HL-60/S4 treated with retinoic acid at 250 ng/mL for 4 days and 3 days (cell line): Measurements from ENCODE around the gene BLOC1S5.

Experiments used
- in situ Hi-C: fragments of 300-500 bp; cut with MboI; formaldehyde crosslinking; loops from 2 replicates; pipeline ENCODE4 v1.7.0; 2022; ENCODE audit warnings: low sequenced_read_pairs

Gene BLOC1S5, protein sequence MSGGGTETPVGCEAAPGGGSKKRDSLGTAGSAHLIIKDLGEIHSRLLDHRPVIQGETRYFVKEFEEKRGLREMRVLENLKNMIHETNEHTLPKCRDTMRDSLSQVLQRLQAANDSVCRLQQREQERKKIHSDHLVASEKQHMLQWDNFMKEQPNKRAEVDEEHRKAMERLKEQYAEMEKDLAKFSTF

DNA sequence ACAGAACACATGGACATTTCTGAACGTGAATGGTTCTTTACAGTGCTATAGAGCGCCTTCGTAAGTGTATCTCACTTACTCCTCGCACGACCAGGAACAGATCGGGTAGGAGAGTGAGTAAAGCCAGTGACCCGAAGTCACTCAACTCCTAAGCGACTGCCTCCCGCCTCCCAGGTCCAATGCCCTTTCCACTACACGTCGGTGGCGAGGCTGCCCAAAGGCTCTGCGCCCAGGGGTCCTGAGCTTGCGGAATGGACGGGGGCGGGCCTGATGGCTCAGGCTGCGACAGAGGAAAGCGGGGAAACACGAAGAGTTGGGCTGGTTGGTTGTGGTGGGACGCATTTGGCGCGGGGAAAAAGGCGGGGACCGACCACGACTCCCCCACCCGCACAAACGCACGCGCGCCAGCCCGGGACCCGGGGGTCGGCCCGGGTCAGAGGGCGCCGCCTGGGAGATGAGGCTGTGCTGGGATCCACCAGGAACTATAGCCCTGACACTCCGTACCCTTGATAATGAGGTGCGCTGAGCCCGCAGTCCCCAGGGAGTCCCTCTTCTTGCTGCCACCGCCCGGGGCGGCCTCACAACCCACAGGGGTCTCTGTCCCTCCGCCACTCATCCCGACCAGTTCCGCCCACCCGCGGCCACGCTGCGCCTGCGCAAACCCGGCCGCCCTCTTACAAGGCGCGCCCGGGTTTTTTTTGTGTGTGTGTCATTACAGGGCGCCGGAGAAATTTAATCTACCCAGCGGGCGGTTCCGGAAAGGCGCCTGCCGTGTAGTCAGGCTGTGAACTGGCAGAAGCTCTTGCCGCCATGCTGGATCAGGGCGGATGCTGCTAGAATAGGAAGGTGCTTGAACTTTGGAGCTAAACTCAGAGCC lies at the start of gene BLOC1S5:
TSS of gene BLOC1S5 (minus strand) at position 629 of the 877 bp plus-strand sequence. CDS start at position 616, 13 bp downstream.
- in situ Hi-C loops: no loop called here

DNA sequence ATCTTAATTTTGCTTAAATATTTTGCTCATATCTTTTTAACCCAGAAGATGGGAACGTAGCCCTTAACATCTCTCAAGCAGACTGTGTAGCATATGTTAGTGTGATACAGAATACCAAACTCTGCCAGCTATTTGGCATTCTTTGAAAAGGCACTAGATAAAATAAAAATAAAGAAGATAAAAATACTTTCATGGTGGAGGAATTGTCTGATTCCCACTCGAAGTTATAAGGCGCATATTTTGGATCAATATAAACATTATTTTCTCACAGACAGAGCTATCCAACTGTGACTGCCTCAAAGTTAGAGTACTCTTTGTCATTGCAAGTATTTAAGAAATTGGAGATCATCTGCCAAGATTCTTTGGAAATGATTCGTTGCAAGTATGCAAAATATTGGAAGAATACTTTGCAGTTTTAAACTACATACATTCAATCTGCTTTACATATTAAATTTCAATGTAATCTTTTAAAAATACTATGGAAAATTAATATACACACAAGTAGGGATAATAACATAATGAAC lies 49.0 kb upstream of the BLOC1S5 start:
- in situ Hi-C loops: no loop called here

DNA sequence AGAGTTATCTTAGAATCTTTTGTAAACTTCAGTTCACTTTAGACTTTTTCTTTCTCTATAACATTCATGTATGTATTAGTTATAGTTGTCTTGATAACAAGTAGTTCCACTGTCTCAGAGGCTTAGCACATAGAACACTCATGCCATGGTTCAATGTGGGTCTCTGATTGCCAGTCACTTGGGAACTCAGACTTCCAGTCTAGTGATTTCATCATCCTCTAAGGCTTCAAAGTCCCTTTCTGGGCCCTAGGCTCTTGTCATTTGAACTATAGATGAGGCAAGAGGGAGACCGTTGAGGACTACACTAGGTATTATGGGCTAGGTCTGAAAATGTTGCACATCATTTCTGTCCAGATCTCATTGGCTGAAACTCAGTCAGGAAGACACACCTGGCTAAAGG lies 46.5 kb upstream of the BLOC1S5 start:
- in situ Hi-C loops: no loop called here

DNA sequence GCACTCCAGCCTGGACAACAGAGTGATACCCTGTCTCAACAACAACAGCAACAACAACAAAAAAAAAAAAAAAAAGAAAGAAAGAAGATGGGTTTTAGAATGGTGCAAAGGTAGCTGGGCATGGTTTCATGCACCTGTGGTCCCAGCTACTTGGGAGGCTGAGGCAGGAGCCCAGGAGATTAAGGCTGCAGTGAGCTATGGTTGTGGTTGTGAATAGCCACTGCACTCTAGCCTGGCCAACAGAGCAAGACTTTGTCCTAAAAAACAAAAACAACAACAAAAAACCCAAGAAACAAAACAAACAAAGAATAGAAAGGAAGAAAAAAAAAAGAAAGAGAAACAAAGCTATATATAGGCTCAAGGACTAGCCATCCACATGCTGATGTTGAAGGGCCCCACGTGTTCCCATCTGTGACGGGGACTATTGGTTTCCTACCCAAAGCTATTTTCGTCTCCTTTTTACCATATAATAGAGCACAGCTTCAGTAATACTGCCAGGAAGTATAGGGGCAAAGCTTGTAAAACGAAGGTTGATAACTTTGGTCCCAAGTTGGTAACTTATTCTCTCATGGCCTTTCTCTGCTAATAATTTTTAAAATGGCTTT lies 46.0 kb upstream of the BLOC1S5 start:
- in situ Hi-C loops: no loop called here

DNA sequence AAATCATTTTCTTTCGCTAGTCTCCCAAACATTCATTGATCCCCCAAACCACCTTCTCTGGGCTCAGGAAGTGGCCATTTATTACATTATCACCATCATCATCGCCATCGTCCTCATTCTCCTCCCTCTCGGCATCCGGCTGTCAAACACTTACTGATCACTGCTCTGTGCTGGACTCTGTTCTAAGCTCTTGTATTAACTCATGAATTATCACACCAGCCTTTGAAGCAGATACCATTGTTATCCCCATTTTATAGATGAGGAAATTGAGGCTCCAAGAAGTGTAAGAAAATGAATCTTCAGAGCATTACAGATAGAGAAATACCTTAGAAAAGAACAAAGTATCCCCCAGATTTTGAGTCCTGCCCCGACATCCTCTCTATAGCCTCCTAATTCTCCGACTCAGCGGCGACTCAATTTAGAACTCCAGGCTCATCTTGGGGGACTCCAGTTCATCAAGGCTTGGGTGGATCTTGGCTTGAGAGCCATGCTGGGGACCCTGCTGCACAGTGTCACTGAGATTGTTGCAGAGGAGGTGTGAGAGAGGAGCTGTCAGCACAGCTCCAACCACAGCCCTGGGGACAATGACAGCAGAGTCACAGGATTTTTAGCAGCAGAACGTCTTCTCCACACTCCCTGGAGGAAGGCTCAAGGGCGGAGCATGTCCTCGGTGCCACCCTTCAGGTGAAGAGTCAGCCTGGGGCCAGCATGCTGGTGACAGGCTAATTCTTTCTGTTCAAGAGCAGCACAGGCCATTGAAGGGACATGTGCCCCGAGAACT lies 44.8 kb upstream of the BLOC1S5 start:
- in situ Hi-C loops: no loop called here

DNA sequence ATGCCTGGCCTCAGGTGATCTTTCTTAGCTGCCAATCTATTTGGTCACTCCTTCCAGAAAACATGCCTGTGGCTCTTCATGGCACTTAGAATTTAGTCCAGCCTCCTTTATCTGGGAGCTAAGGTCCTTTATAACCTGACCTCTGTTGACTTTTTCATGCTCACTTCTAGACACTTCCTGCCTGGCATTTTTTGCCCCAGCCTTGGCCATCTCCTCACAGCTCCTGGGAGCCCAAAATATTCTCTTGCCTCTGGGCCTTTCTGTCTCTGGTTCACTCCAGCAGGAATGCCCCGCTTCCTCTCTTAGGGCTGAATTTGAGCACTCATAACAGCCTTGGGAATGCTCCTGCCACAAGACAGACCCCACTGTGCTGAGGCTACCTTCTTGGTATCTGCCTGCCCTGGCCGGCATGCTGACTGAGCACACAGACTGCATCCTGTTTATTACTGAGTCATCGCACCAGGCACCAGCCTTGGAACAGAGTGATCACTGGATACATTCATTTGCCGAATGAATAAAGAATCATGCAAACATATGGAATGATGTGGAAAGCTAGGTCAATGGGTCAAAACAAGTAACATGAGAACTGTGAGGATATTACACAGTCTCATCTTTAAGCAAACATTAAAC lies 44.0 kb upstream of the BLOC1S5 start:
- in situ Hi-C loops: no loop called here

DNA sequence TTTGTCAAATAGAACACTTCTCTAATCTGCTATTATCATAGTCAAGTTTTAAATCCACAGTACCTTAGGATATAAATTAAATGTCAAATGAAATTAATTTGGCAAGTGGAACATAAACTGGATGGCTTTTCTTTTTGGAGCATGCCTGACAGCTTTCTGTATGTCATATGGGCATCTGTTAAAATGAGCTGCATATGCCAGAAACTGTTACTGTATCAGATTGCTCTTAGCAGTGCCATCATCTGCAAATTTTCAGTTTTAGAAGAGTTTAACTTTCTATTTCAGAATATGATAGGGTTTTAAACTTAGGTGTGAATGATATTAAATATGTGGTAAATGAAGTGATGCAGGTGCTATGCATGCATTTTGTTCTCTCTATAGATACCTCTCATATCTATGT lies 41.6 kb upstream of the BLOC1S5 start:
- in situ Hi-C loops: no loop called here

DNA sequence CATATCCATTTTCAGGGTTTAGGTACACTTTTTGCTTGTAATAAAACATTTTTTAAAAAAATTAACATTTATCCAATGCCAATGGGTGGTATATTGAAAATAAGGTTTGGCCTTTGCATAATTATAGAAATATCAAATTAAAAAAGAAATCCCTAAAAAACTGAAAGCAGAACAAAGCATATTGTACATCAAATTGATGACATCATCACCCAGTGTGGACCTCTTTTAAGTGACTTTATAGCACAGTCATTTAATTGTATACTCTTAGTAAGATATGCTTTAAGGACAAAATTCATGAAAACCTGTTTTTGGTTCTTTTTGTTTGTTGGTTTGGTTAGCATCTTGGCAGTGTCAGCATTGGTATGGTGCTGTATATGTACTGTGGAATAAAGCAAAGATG lies 39.5 kb upstream of the BLOC1S5 start:
- in situ Hi-C loops: no loop called here

DNA sequence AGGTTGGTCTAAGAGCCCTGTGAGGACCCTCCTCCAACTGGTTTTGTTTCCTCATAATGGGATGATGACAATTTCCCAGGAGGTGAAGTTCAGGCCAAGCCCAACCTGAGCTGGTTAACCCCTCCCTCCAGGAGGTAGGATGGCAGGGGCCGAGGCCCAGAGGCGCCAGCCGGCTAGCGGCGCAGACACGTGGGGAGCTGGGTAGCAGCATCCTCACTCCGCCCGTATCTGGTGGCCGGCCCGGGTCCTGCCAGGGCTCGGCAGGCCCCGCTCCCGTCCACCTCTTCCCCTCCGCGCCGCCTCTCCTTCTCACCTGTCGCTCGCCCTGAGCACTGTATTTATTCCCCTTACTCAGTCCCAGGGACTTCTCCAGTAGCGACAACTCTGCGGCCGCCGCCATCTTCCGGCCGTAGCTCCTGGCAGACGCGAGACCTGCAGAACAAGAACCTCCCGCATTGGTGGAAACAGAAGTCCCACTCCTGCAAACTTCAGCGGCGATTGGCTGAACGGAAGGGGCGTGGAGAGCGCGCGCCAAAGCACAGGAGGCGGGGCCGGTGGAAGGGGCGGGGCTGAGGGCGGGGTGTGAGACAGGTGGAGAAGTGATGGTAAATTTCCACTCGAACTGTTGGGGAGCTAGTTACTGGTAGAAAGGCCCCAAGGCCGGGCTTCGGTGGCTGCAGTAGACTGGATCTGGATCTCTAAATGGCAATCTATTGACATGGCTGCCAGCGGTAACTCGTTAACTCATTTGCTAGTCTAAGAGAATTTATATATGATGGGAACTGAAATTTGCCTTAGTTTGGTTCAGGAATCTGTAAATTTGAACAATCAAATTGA lies 38.2 kb upstream of the BLOC1S5 start, which contains the start of gene EEF1E1:
TSS of gene EEF1E1 (minus strand) at position 427 of the 837 bp plus-strand sequence. CDS start at position 400, 27 bp downstream.
- in situ Hi-C loops: no loop called here

DNA sequence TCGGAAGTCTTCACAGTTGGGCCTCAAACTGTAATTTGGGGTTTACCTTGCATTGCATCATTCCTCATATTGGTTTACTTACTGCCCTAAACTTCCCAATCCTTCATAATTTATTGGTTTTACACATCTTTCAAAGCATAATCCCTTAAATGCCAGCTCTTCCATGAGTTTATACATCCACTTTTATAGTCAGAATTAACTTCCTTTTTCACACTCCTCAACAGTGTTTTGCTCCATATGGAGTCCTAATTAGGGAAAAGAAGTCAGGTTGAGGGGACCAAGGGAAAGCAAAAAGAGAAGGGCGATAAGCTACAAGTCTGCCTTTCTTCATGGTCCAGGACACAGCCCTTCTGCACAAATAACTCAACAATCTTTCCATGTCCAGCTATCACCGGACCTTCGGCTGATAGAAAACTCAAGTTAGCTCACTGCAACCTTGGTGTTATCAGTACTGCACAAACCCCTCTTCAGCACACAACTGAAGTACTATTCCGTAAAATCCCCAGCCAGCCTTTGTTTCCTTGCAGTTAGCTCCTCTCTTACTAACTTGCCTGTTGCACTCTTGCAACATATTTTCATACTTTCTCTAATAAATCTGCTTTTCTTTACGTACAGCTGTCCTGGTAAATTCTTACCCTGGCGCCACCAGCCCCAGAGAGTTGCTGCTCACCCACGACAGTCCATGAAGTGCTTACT lies 36.1 kb upstream of the BLOC1S5 start:
- in situ Hi-C loops: no loop called here

DNA sequence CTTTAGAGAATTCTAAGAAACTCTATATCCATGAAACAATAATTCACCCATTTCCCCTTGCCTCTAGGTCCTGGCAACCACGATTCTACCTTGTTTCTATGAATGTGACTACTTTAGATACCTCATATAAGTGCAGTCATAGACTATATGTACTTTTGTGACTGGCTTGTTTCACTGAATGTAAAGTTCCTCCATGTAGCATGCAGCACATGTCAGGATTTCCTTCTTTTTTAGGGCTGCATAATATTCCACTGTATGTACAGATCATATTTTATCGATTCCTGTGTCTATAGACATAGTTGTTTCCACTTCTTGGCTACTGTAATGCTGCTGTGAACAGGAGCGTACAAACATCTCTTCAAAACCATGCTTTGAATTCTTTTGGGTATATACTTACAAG lies 26.5 kb upstream of the BLOC1S5 start:
- in situ Hi-C loops: no loop called here

DNA sequence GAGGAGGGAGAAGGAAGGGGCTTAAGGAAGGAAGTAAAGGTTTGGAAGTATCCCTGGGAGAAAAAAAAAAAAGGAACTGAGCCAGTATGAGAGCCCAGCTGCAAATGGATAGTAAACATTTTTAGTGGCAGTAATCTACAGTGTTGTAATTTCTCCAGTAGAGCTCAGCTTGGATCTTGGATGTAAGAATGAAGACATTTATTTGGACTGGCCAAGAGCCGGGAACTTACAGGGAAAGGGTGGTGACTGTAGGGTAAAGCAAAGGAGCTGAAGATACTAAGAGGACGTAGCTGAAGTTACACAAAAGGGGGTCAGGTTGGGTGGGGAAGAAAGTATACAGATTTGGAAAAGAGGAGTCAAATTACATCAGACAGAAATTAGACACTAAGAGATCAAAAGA lies 24.7 kb upstream of the BLOC1S5 start:
- in situ Hi-C loops: no loop called here

DNA sequence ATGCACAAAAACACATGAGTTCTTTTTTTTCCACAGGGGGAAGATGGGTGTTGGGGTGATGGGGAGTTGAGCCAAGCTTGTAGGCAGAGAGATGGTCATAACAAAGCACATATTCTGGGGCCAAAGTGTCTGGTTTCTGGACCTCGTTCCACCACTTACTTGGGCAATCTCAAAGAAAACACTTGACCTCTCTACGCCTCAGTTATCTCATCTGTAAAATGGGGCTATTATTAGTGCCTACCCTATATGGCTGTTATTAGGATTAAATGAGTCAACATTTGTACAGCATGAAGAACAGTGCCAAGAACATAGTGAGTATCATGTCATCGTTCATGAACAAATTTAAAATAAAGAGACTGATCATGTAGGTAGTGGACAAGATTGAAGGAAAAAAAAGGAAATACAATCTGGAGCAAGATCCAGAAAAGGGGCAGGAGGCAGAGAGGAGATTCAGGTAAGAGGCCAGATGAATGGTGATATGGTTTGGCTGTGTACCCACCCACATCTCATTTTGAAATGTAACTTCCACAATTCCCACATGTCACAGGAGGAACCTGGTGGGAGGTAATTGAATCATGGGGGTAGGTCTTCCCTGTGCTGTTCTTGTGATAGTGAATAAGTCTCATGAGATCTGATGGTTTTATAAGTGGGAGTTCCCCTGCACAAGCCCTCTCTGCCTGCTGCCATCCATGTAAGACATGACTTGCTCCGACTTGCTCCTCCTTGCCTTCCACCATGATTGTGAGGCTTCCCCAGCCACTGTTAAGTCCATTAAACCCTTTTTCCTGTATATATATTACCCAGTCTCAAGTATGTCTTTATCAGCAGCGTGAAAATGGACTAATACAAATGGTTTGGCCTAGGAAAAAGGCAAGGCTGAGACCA lies 23.9 kb upstream of the BLOC1S5 start:
- in situ Hi-C loops: no loop called here

DNA sequence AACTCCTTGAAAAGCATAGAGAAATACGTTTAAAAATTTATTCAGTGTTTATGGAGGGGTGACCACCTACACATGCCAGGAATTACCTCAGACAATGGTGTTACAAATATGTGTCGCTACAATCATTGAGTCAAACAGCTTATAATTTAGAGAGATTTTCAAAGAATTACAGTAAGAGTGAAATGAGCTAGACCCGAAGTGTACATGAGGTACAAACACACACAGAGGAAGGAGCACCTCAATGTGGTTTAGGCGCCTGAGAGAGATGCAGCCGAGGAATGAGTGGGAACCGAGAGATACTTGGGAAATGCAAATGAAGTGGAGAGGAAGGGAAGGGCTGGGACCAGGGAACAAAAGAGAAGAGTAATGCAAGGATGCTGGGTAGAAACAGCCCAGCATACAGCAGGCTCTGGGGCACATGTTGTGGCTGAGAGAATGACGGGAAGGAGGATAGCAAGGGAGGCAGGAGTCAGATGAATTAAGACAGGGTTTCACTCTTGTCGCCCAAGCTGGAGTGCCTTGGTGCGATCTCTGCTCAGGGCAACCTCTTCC lies 22.6 kb upstream of the BLOC1S5 start:
- in situ Hi-C loops: no loop called here

DNA sequence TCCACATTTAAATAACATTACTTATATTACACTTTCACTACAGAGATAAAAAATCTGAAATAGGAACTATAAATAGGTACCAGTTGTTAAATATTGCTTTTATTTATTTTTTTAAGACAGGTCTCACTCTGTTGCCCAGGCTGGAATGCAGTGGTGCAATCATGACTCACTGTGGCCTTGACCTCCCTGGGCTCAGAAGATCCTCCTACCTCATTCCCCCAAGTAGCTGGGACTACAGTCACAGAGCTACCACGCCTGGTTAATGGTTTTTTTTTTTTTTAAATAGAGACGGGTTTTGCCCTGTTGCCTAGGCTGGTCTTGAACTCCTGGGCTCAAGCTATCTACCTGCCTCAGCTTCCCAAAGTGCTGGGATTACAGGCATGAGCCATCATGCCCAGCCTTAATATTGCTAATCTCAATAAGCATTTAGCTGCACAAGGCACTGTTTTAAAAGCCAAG lies 20.9 kb upstream of the BLOC1S5 start:
- in situ Hi-C loops: no loop called here

DNA sequence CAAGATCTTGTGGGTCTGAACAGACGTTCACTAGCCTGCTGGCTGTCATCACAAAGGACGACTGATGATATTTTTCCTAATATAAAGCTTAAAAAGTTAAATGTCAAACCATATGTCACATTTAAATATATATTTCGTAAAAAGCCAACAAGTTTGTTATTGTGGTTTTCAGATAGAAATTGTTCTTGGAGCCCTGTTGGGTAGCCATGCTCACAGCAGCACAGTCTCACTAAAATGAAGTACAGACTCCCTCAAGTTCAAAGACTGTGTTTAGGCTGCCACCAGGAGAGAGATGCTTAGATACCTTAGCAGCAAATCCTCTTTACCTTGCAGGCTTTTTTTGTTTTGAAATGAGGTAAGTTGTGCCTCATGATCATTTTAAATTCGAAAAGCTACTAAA lies 20.4 kb upstream of the BLOC1S5 start:
- in situ Hi-C loops: no loop called here
